Putamen (tissue), 1 donor: ENCODE results near the gene SEC63.
A peak's percentile ranks its signal among the peaks of the same experiment; 100 is the strongest.
"Not testable (repeated sequence)": the region's sequence is repeated elsewhere in the genome, so short reads cannot be mapped to it uniquely, and the experiment has no call there.

Experiments used
- DNase-seq: peaks from one replicate; pipeline ENCODE4 v3.0.0-alpha.2; 2016; ENCODE audit warnings: low spot score

The SEC63 gene

GRCh38 chr6:107973594-107973993 is 15.6 kb upstream of the SEC63 start:
- no peak for DNase-seq

GRCh38 chr6:107972413-107973096 is 14.5 kb upstream of the SEC63 start:
- no peak for DNase-seq

DNA sequence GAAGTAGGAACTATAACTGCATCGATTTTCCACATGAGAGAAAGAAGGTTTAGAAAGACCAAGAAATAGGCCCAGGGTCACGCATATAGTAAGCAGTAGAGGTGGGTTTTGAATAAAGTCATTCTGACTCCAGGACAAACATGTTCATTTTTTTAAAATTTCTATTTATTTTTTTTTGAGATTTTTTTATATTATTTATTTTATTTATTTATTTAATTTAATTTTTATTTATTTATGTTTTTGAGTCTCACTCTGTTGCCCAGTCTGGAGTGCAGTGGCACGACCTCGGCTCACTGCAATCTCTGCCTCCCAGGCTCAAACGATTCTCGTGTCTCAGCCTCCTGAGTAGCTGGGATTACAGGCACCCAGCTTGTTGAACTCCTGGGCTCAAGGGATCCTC is 13.2 kb upstream of the SEC63 start:
- no peak for DNase-seq

DNA sequence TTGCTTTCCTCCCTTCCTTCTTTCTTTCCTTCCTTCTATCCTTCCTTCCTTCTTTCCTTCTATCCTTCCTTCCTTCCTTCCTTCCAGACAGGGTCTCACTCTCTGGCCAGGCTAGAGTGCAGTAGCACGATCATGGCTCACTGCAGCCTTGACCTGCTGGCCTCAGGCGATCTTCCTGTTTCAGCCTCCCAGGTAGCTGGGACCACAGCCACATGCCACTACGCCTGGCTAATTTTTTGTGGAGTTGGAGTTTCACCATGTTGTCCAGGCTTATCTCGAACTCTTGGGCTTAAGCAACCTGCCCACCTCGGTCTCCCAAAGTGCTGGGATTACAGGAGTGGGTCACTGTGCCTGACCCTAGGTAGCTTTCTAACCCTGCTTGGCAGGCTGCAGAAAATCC is 12.2 kb upstream of the SEC63 start:
- DNase-seq: no peak

- DNase-seq: no peak
Measured at GRCh38 chr6:107968081-107968480, 10.1 kb upstream of the SEC63 start.

GRCh38 chr6:107965746-107966145 is 7.7 kb upstream of the SEC63 start:
- DNase-seq: no peak

DNA sequence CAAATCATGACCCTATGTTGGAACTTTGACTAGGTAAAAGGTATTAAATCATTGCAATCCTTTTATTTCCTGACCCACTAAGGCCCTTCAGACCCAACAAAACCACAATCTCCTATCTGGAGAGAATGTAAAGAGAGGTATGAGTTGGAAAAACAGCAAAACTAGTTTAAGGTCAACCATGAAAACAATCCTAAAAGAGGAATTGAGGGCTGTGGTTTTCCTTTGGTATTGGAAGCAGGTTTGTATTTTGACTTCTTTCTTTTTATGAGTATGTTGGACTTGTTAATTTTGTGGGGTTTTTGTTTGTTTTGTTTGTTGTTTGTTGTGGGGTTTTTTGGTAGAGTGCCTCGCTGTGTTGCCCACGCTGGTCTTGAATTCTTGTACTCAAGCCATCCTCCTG is 4.7 kb upstream of the SEC63 start:
- no peak for DNase-seq

DNA sequence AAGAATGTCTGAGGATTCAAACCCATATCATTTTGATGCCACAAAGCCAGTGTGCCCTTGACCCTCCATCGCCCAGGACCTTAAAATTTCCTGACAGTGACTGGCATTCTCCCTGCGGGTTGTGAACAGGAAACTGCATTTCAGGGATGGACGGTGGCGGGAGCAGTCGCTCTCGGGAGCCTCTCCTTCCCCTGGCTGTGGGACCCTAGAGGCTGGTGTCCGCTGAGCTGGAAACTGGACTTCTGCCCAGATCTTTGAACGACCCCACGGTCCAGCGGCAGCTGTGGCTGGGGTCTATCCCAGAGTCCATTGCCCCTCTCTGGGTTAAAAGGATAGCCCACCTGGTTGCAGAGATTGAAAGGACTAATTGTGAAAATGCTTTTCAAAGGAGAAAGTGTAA is 1.4 kb upstream of the SEC63 start:
- no peak for DNase-seq

DNA sequence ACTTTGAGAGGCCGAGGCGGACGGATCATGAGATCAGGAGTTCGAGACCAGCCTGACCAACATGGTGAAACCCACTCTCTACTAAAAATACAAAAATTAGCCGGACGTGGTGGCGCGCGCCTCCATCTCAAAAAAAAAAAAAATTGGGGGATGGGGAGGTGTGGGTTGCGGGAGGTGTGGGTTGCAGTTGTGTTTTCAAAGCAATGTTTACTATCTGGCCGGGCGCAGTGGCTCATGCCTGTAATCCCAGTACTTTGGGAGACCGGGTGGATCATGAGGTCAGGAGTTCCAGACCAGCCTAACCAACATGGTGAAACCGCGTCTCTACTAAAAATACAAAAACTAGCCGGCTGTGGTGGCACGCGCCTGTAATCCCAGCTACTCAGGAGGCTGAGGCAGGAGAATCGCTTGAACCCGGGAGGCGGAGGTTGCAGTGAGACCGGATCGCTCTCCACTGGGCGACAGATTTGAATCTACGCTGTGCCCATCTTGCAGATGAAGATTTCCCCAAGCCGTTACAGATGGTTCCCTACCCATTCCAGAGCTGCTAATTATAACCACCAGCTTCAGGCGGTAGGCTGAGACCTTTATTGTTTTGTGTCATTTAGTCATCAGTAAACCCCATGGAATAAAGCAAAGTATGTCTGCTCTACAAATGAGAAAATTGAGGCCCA is 818 bp upstream of the SEC63 start:
- not testable (repeated sequence) for DNase-seq

DNA sequence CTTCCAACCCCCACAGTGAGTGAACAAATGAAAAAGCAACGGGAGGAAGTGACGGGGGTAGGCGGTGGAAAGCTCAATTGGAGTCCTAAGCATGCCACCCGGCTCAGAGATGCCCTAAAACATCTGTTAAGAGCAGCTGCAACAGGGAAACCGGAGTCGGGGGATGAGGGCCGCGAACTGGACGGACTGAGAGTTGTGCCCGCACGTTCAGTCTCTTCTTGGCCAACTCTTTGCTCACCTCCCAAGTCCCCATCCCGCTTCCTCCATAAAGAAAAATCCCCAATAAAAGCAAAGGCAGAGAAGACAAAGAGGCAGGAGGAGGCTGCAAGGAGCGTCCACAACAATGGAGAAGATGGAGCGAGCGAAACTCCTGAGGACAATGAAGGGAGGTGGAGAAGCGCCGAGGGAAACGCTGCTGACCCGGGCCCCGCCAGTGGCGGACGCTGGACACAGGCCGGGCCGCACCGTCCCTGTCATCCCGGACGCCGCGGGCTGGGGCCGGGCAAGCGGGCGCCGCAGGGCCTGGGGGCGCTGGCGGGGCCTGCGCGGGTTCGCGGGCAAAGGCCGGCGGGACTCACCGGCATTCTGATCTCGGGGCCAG is 600 bp downstream of the SEC63 start:
- peak; percentile 34 for DNase-seq

- DNase-seq: no peak
Measured at GRCh38 chr6:107956586-107957307, 1.3 kb downstream of the SEC63 start.

GRCh38 chr6:107956181-107956580 is 1.8 kb downstream of the SEC63 start:
- DNase-seq: no peak

DNA sequence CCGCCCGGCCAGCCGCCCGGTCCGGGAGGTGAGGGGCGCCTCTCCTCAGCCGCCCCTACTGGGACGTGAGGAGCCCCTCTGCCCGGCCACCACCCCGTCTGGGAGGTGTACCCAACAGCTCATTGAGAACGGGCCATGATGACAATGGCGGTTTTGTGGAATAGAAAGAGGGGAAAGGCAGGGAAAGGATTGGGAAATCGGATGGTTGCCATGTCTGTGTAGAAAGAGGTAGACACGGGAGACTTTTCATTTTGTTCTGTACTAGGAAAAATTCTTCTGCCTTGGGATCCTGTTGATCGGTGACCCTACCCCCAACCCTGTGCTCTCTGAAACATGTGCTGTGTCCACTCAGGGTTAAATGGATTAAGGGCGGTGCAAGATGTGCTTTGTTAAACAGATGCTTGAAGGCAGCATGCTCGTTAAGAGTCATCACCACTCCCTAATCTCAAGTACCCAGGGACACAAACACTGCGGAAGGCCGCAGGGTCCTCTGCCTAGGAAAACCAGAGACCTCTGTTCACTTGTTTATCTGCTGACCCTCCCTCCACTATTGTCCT is 4.1 kb downstream of the SEC63 start:
- DNase-seq: not testable (repeated sequence)

- DNase-seq: no peak
Measured at GRCh38 chr6:107943626-107944439, 14.2 kb downstream of the SEC63 start.

DNA sequence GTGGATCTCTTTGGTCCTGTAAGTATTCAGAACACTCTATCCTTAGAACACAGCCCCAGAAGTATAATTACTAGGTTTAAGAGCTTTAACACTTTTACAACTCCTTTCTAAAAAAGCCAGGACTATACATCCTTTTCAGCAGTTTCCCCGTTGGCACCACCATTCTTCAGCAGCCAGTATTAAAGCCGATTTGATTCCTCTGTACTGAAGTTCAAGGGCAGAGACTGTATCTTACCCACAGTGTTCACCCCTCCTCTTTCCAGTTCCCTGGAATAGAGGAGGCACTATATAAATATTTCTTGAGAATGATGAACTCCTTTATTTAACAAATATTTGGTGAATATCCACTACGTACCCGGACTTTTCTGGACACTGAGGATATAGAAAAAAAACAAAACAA is 15.9 kb downstream of the SEC63 start:
- DNase-seq: no peak

- no peak for DNase-seq
Measured at GRCh38 chr6:107941627-107942026, 16.4 kb downstream of the SEC63 start.

GRCh38 chr6:107941199-107941598 is 16.8 kb downstream of the SEC63 start:
- DNase-seq: no peak

- not testable (repeated sequence) for DNase-seq
Measured at GRCh38 chr6:107936910-107937292, 21.1 kb downstream of the SEC63 start.

- DNase-seq: no peak
Measured at GRCh38 chr6:107936162-107936909, 21.7 kb downstream of the SEC63 start.

GRCh38 chr6:107934229-107934628 is 23.8 kb downstream of the SEC63 start:
- DNase-seq: not testable (repeated sequence)

- no peak for DNase-seq
Measured at GRCh38 chr6:107932580-107932979, 25.4 kb downstream of the SEC63 start.
